HG03354 (cell line): ENCODE results near the gene SMARCA1.

ENCODE experiments used
- ATAC-seq: cut with Tn5 transposase; IDR thresholded peaks from one replicate; pipeline ENCODE4 v1.9.1; 2021; ENCODE audit warnings: mild to moderate bottlenecking; ENCODE audit not compliant: unreplicated experiment, poor library complexity, severe bottlenecking

SMARCA1 gene

DNA sequence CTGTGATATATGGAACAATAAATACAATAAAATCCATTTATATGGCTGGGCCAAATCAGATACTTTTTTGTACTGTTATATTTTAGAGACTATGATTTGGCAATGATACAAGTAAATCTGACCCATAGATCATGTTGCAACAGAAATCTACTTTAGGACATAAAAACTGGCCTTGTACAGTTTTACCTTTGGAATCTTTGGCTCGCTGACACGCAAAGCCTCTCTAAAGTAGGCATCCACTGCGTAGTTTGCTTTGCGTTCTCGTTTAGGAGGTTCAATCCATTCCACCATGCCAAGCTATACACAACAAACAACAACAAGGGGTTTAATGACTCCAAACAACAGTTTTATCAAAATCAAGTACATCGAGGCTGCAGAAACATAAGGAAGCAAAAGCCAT lies 42.4 kb downstream of the SMARCA1 start:
- no peak for ATAC-seq

DNA sequence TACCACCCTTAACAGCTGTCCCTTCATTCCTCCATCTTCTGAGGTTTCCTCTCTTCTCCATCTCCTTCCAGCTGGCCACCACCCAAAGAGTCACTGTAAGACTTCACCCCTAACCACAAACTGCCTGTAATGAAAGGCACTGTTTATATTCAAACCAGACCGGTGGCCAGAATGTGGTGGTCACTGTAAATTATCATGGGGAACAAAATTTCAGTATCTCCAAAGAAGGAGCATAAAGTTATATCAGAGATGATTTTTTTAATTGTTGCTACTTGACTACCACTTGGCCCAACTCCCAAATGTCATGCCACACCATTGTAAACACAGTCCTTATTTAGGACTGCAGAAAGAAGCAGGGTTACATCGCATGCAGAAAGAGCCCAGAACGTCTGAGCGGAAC lies 44.8 kb downstream of the SMARCA1 start:
- ATAC-seq, result no peak

DNA sequence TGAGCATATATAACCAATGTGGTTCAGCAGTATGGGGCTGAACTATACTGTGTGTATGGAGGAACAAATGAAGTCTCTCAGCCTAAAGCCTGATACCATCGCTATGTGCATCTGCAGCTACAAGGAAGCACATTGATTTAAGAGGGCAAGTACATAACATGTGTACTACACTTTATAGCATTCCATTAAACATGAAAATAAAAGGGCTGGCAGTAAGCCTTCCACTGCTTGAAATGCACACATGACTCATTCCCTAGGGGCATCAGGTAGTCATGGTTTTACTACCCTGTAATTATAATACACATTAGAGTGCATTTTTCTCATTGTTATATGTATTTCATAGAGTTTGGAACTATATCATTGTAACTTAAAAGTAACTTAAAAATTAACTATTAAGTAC lies 51.2 kb downstream of the SMARCA1 start:
- no peak for ATAC-seq

DNA sequence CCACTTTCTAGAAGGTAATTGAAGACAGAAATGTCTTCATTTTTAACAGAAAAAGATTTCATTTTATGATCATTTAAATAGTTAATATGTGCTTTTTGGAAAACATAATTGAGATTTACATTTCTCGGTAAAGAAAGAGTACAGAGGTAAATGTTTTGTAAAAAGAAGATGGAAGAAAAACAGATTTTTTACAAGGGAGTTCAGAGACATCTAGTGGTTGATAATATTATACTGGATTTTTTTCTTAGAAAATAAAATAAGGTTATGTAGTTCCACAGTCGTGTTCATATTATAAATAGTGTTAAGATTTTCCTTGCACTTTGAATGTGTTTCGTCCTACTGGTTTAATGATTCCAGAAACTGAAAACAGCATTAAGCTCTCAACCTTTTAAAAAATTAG lies 60.6 kb downstream of the SMARCA1 start:
- no peak for ATAC-seq

DNA sequence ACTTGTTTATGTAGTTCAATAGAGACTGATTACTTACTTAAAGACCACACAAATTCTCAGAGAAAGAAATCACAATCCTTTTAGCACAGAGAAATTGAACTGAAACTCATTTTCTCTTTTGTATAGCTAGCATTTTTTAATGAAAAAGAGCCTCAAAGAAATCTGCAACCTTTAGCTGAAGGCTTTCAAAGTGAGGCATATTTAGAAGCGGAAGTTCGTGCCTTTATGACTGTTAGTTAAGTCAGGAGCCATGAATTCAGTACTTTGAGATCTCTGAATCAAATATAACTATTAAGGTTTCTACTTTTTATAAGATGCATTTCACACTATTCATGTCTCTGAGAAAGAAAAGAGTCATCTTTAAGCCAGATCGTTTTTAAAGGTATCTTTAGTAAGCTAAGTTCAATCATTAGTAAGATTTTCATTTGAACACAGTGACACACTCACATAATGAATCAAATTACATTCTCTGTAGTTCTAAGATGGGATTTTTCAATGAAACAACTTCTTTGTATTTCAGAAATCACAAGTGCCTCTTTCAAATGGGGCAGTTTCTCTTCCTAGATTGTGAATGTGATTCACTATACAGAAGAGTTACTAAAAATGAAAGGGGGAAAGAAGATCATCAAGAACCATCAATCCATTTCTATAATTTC lies 61.4 kb downstream of the SMARCA1 start:
- no peak for ATAC-seq

DNA sequence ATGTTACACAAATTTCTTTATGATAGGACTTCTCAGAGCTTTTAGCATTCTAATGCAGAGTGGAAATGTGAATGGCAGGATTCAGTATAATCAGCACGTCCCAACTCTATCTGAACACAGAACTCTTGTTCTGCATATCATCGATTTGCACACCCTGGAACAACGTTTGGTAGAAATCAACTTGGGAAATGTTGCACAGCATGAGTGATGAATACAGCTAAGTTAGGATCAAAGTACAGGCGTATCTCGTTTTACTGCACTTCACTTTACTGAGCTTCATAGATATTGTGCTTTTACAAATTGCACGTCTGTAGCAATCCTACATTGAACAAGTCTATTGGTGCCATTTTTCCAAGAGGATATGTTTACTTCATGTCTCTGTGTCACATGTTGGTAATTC lies 70.8 kb downstream of the SMARCA1 start:
- ATAC-seq, result no peak

DNA sequence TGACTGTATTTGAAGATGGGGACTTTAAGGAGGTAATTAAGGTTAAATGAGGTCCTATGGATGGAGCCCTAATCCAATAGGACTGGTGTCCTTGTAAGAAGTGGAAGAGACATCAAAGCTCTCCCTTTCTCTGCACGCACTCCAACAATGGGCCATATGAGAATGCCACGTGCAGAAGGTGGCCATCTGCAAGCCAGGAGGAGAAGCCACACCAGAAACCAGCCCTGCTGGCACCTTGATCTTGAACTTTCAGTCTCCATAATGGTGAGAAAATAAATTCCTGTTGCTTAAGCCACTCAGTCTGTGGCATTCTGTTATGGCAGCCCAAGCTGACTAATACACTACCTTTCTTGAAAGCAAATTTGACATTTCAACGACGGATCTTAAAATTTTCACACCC lies 73.2 kb downstream of the SMARCA1 start:
- ATAC-seq, result no peak

DNA sequence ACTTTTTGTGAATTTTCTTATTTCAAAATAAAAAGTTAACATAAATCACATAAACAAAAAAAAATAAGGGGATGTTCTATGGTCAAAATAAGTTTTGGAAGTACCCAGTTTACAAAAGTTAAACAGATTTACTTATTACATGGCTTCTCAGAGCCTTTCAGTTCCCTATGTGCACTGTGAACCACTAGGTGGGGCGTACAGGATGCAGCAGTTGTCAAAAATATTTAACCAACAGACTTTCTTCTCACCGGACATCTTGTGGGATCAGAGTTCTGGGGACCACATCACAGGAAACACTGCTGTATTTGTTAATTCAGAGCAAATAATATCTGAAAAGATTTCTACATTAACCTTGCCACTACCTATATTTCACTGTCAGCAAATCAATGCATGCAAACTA lies 74.1 kb downstream of the SMARCA1 start:
- ATAC-seq, result no peak

DNA sequence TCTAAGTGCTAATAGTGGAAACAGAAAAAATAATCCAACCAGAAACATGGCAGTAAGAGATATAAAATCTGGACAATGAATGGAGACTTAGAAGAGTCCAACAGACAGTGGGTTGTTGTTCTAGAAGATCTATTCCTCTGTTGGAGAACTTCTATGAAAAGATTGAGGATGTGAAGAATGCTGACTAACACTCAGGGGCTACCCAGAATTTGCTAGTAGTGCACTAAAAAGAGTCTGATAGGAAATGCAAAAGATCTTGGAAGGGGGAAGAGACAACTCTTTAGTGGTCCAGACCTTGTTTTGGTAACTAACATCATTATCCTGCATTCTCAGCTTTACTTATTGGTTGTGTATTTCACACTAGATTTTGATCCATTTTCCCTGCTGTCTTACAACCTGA lies 77.9 kb downstream of the SMARCA1 start:
- ATAC-seq, result no peak

DNA sequence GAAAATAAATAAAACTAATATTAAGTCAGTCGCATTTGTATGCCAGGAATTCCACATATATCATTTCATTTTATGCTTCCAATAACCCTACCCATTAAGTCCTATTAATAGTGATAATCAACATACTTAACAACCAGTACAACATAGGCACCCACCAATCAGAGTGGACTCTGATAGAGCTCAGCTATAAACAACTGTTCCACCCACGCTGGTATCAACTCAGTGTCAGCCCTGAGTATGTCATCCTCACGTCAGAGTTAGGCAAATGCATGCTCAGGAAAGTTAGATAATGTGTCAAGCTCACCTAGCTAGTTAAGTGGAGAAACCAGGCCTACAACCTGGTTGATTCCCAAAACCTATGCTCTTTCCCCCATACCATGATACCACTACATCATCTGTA lies 89.3 kb downstream of the SMARCA1 start:
- ATAC-seq, result no peak

DNA sequence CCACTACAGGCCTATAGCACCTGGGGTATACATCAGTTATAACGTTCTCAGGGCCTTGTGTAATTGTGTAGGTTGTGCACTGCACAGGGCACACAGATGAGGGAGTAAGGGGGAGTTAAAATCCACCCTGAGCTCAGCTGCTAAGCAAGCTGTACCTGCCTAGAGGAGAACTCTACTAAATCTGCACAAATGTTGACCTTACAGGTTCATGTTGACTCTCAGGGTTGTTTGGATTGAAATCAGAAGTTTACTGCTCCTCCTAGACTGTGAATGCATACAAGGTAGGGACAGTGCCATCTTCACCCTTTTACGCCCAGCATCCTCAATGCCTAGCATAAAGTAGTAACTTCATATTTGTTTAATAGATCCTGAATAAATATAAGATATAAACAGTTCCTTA lies 89.8 kb downstream of the SMARCA1 start:
- ATAC-seq, result no peak

DNA sequence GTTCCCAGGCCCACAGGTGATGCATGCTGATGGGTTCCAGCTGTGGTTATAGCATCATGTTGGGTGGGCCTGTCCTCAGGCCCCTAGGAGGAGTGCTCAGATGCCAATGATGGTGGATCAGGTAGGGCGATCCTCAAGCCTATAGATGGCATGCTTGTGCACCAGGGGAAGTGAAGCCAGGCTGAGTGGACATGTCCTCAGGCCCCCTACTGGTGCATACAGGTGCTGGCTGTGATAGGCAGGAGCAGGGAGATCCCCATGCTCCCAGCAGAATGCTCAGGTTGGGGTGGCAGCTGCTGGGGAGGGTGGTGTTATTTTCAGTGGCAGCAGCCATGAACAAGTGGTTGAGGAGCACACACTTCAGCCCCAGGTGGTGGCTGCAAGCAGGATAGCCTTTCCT lies 96.0 kb downstream of the SMARCA1 start:
- ATAC-seq, result no peak

DNA sequence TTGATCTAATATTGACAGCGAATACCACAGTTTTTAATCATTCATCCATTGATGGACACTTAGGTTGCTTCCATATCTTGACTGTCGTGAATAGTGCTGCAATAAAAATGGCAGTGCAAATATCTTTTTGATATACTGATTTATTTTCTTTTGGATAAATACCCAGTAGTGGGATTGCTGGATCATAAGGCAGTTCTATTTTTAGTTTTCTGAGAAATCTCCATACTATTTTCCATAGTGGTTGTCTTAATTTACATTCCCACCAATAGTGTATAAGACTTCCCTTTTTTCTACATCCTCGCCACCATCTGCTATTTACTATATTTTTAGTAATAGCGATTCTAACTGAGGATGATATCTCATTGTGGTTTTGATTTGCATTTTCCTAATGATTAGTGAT lies 100.1 kb downstream of the SMARCA1 start:
- no peak for ATAC-seq

DNA sequence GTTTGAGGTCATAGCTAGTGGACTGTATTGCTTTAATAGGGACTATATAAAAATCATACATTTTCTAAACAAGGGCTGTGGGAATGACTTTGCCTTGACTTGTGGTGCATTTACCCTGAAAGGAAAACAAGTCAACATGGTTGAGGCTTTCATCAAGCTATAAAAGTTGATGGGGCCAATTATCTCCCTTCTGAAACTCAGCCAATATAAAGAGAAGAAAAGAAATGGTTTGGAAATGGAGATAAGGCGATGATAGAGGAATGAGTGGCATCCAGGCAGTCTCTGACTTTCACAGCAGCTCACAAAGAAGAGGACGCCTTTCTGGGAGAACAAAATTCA lies 118.7 kb downstream of the SMARCA1 start:
- no peak for ATAC-seq

DNA sequence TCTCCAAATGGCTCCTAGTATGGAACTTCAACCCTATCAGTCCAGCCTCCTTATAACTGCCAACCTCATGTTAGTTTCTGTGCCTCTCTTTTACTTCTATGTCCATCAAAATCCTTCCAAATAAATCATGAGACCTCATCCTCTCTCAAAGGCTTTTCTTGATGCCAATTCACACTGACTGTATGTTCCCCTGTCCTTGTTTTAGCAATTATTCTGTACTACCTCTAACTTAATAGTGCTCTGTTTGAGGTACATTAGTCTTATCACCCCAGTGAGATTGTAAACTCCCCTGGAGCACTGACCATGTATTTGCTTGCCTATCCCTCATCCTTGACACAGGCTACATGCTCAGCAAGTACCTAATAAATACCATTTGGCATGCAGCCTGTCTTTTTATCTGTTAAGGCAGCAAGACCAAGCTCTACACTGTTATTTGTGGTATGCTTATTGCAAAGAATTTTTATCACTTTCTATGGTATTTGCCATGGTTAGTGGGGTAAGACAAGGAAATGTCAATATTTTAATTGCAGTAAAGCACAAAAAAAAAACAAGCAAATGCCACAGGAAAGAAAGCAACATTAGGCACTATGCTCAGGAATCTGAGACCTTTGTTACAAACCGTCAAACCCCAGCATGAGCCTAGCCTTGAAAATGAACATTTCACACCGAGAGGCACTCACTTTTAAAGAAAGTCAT lies 119.2 kb downstream of the SMARCA1 start:
- no peak for ATAC-seq
